Skin epidermis (tissue), 12 donors: ENCODE data around the gene GPR45.
"Not testable (repeated sequence)": the region's sequence is repeated elsewhere in the genome, so short reads cannot be mapped to it uniquely, and the experiment has no call there.

ENCODE experiments used
- H3K27ac ChIP-seq, 21 experiments: fragments of 200-600 bp; sonication (generic) in 11 of 21; one replicate each; pipeline ENCODE4 v1.5.0; 2020; ENCODE audit warnings: mild to moderate bottlenecking in 3 of 21, inconsistent platforms in 2 of 21, moderate library complexity in 2 of 21
- H3K4me3 ChIP-seq, 7 experiments: fragments of 200-600 bp; sonication (generic) in 2 of 7; one replicate each; pipeline ENCODE4 v1.5.0; 2020; ENCODE audit warnings: inconsistent platforms in 2 of 7, mild to moderate bottlenecking in 2 of 7, moderate library complexity in 1 of 7

GPR45 gene

DNA sequence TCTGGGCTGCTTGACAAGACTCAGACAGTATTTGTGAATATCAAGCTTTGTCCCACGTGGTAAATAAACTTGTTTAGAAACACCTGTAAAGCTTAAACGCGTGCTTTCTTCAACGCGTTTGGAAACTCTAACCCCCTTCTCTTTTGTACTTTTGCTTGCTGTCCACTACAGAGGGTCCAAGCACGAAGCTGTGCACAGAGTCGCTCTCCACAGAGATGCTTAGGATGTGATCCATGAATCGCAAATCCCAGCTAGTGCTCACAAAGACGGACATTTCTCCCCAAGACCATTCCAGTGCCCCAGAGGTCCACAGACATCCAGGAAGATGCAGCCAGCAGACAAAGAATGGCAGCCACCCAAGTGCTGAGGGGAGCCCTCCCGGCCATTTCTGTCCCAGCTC is at the start of gene GPR45:
GPR45 (plus strand) TSS at position 301 of the 400 bp plus-strand sequence. CDS start 116 bp downstream, outside the sequence.
- no peak within 1 kb of the TSS for H3K27ac ChIP-seq

DNA sequence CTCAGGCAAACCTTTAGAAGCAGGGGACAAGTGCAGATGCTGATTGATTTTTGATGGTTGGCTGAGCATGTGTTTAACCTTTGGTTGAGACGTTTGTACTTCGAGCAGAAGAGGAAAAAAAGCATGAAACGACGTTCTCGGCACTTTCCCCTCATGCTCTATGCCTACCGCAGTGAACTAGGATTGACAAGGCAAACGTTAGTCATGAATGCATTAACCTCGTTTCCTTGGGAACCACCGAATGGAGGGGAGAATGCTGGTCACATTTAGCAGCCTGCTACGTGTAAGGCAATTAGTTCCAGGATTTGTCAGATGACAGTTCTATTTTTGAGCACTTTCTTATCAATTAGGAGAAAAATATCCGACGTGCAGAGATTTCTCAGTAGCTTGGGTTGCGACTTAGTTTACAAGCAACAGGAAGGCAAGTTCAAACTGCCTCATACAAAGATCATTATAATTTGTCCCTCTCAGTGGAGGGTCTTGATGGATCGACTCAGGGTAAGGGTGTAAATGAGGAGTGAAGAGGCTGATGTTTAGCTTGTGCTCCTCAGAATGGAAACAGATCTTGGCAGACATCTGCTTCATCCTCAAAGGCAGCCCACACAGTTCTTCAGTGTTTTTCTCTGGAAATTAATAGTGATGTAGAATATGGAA is 47.4 kb upstream of the GPR45 start:
- Histone ChIP-seq H3K27ac (no peak overlapping the region), H3K4me3 (no peak overlapping the region)

More for the DNA sequence above, at the start of gene GPR45:
- no peak within 1 kb of the TSS for H3K4me3 ChIP-seq

DNA sequence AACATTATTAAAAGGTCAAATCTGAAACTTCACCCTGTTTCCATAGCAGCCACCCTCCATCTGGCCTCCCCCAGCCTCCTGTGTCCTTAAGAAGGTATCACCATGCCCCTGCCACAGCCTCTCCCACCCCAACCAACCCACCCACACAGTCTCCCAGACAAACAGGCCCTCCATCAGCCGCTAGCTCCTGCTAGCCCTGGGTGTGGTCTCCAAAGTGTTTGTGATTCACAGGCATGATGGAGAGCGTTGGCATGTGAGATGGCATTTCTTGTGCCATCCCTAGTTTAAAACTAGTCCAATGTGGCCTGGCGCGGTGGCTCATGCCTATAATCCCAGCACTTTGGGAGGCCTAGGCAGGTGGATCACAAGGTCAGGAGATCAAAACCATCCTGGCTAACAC is 44.9 kb upstream of the GPR45 start:
- H3K4me3 ChIP-seq: no peak overlapping the region
- H3K27ac ChIP-seq: no peak overlapping the region

GRCh38 chr2:105215586-105216192 is 25.9 kb upstream of the GPR45 start:
- Histone ChIP-seq H3K27ac (no peak overlapping the region), H3K4me3 (no peak overlapping the region)

DNA sequence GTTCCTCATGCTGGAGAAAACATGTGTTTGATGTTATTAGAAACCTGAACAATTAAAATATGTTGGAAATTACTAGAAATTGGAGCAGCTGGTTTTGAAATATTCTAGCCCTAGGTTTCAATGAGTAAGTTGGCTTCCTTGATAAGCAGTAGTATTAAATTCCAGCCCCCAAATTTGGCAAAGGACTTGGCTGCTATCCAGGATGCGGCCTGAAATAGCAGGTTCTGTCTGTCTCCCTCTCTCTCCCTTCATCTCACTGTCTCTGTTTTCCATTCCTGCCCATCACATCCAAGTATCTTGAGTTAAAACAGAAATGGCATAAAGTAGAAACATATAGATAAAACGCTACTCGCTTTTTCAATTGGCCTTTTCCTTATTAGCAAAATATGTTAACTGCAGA is 20.9 kb upstream of the GPR45 start:
- no peak overlapping the region for H3K4me3 ChIP-seq
- no peak overlapping the region for H3K27ac ChIP-seq

- no peak overlapping the region for H3K4me3 ChIP-seq
- no peak overlapping the region for H3K27ac ChIP-seq
Observed at GRCh38 chr2:105224444-105224843, 17.1 kb upstream of the GPR45 start.

- no peak overlapping the region for H3K27ac ChIP-seq
Observed at GRCh38 chr2:105231232-105231619, 10.3 kb upstream of the GPR45 start.

DNA sequence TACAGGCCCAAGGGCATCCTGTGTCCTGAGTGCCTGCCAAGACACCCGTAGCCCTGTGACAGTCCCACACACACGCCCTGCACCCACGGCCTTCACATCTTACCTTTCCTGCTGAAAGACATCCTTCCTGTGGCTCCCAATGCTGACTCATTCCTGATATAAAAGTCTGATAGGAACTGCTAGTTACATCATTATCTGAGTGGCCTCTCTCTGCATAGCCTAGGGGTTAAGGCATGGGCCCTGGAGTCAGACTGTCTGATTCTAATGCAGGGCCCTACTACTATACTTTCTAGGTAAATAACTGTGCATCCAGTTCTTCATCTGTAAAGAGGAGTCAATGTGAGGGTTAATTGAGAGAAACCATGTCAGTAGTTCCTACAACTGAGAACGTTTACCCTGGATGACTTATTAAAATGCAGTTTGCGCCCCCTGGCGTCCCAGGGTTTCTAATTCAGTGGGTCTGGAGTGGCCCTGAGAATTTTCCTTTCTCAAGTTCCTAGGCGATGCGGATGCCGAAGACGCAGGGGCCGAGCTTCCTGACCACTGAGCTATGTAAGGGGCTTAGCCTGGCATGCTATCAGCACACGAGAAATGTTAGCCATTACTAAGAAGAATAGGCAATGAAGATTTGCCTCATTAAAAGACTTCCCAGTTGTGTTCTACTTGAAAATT is 6.0 kb upstream of the GPR45 start:
- H3K27ac ChIP-seq: no peak overlapping the region
- no peak overlapping the region for H3K4me3 ChIP-seq

More at GRCh38 chr2:105231232-105231619, 10.3 kb upstream of the GPR45 start:
- no peak overlapping the region for H3K4me3 ChIP-seq

- H3K4me3 ChIP-seq: no peak overlapping the region
- H3K27ac ChIP-seq: no peak overlapping the region
Observed at GRCh38 chr2:105236060-105236424, 5.5 kb upstream of the GPR45 start.

GRCh38 chr2:105237045-105237765 is 4.3 kb upstream of the GPR45 start:
- Histone ChIP-seq H3K4me3 (no peak overlapping the region), H3K27ac (no peak overlapping the region)

DNA sequence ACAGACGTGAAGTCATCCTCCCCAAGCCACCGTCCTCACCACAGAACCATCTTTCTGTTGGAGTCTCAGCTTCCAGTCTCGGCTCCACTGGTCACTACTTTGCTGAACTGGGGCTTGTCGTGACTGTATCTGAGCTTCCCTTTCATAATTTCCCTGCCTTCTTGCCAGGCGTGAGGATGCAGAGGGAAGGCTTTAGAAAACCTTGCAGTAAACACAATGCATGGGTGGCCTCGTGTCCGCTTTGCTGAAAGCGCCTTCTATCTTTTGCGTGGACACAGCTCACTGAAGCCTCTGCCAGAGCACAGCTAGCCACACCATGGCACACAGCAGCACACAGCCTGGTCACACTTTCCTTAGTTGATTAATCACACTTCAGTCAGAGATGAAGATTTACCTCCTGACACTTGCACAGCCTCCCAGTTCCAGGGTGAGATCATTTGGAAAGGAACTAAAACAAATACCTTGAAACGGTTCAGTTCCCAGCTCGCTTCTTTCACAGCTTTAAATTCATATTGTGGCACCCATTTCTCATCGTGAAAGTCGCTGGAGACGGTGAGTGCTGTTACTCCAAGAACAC is 2.8 kb upstream of the GPR45 start:
- H3K4me3 ChIP-seq: no peak overlapping the region
- H3K27ac ChIP-seq: no peak overlapping the region

- no peak overlapping the region for H3K27ac ChIP-seq
- H3K4me3 ChIP-seq: no peak overlapping the region
Observed at GRCh38 chr2:105239924-105240323, 1.6 kb upstream of the GPR45 start.

DNA sequence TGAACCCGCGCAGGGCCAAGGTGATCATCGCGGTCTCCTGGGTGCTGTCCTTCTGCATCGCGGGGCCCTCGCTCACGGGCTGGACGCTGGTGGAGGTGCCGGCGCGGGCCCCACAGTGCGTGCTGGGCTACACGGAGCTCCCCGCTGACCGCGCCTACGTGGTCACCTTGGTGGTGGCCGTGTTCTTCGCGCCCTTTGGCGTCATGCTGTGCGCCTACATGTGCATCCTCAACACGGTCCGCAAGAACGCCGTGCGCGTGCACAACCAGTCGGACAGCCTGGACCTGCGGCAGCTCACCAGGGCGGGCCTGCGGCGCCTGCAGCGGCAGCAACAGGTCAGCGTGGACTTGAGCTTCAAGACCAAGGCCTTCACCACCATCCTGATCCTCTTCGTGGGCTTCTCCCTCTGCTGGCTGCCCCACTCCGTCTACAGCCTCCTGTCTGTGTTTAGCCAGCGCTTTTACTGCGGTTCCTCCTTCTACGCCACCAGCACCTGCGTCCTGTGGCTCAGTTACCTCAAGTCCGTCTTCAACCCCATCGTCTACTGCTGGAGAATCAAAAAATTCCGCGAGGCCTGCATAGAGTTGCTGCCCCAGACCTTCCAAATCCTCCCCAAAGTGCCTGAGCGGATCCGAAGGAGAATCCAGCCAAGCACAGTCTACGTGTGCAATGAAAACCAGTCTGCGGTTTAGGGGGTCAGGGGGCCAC is 897 bp downstream of the GPR45 start:
- Histone ChIP-seq H3K4me3 (no peak overlapping the region), H3K27ac (no peak overlapping the region)

DNA sequence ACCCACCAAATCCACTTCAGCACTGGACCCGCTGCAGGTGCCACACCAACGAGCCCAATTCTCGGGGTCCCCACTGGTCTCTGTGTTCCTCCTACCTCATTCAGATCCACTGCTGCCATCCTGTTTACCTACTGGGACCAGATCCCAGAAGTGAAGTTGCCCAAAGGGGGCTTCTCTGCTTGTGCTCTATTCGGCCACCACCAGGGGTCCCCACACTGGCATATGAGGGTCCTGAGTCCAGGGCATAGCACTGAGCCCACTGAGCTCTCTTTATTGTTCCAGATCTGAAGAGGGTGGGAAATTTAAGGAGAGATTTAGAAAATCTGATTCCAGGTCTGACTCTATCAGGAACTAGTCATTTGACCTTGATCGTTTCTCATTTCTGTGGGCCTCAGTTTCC is 2.4 kb downstream of the GPR45 start:
- H3K27ac ChIP-seq: no peak overlapping the region
- no peak overlapping the region for H3K4me3 ChIP-seq

DNA sequence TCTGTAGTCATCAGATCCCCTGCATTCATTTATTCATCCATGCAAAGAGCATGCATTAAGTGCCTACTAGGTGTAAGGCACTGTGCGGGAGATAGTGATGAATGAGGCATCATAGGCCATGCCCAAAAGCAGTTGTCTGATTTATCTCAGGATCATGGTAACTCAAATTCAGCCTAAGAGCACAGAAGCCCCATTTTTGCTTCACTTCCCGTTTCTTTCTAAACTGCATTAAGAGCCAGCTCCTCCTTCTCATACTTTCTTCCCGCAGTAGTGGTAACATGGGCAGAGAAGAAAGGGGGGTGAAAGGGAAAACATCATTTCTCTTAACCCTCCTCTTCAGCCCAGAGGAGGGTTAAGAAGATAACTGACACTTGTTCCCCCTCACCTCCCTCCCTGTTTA is 2.9 kb downstream of the GPR45 start:
- no peak overlapping the region for H3K4me3 ChIP-seq
- H3K27ac ChIP-seq: no peak overlapping the region

GRCh38 chr2:105248316-105249070 is 7.0 kb downstream of the GPR45 start:
- Histone ChIP-seq H3K27ac (no peak overlapping the region), H3K4me3 (no peak overlapping the region)

DNA sequence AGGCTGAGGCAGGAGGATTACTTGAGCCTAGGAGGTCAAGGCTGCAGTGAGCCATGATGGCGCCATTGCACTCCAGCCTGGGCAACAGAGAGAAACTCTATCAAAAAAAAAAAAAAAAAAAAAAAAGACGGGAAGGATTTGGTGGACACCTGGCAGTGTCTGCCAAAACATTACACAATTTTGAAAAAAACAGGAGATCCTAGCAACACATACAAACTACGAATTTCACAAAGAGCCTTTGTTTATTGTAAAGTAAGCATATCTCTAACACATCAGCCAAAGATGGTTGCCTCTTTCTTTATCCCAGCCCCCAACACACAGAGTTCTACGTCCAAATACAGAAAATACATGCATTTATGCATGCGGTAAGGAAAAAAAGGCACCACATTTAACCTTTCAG is 7.6 kb downstream of the GPR45 start:
- no peak overlapping the region for H3K27ac ChIP-seq
- no peak overlapping the region for H3K4me3 ChIP-seq

DNA sequence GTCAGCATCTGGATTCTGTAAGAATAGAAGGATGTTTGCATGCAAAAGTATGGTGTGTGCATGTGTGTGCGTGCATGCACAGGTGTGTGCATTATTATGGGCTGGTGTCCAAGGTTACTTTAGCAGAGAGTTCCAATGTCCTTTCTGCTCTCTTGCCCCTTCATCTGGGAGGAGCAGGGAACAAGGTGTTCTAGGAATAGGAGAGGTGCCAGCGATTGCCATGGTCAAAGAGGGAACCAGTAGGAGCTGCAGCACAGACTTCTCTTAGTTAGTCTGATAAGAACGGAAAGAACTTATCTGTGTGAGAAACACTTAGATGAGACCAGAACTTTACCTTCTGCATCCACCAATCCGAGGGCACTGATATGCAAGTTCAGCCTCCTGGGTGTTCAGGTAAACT is 8.3 kb downstream of the GPR45 start:
- H3K27ac ChIP-seq: no peak overlapping the region
- no peak overlapping the region for H3K4me3 ChIP-seq

DNA sequence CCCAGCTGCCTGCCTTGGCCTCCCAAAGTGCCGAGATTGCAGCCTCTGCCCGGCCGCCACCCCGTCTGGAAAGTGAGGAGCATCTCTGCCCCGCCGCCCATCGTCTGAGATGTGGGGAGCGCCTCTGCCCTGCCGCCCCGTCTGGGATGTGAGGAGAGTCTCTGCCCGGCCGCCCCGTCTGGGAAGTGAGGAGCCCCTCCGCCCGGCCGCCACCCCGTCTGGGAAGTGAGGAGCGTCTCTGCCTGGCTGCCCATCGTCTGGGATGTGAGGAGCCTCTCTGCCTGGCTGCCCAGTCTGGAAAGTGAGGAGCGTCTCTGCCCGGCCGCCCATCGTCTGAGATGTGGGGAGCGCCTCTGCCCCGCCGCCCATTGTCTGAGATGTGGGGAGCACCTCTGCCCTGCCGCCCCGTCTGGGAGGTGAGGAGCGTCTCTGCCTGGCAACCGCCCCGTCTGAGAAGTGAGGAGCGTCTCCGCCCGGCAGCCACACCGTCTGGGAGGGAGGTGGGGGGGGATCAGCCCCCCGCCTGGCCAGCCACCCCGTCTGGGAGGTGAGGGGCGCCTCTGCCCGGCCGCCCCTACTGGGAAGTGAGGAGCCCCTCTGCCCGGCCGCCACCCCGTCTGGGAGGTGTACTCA is 9.6 kb downstream of the GPR45 start:
- not testable (repeated sequence) for H3K4me3 ChIP-seq, H3K27ac ChIP-seq
